Brain microvascular endothelial cell (primary cell): ENCODE measurements around the gene FAM131B.

Experiments
- DNase-seq: peaks from one replicate; pipeline ENCODE4 v3.0.0-alpha.2; 2020
- H3K27ac ChIP-seq: fragments of 250-450 bp; sonication (Bioruptor Pico); 2 replicates; pipeline ENCODE4 v1.5.1; 2020; ENCODE audit warnings: mild to moderate bottlenecking, moderate library complexity
- H3K27me3 ChIP-seq: fragments of 250-450 bp; sonication (Bioruptor Pico); replicated peaks from 2 replicates; pipeline ENCODE4 v1.5.1; 2020; ENCODE audit warnings: mild to moderate bottlenecking
- H3K36me3 ChIP-seq: fragments of 250-450 bp; sonication (Bioruptor Pico); replicated peaks from 2 replicates; pipeline ENCODE4 v1.5.1; 2020; ENCODE audit warnings: mild to moderate bottlenecking
- H3K4me3 ChIP-seq: 2 replicates; pipeline ENCODE4 v1.5.1; 2011; ENCODE audit warnings: low read depth, mild to moderate bottlenecking, control low read depth, low read length, moderate library complexity
- in situ Hi-C: cut with HindIII; loops from 2 replicates; pipeline ENCODE4 v1.10.0; 2017; ENCODE audit warnings: low sequenced_read_pairs, low pct_ligation_motif_present
- TF ChIP-seq, protein P1 (sequence below): IDR thresholded peaks from 2 replicates; pipeline ENCODE4 v1.5.1; 2011; ENCODE audit warnings: low read depth, mild to moderate bottlenecking, moderate library complexity, low read length, control low read depth, inconsistent platforms; ENCODE audit errors: missing control alignments

The FAM131B gene

DNA sequence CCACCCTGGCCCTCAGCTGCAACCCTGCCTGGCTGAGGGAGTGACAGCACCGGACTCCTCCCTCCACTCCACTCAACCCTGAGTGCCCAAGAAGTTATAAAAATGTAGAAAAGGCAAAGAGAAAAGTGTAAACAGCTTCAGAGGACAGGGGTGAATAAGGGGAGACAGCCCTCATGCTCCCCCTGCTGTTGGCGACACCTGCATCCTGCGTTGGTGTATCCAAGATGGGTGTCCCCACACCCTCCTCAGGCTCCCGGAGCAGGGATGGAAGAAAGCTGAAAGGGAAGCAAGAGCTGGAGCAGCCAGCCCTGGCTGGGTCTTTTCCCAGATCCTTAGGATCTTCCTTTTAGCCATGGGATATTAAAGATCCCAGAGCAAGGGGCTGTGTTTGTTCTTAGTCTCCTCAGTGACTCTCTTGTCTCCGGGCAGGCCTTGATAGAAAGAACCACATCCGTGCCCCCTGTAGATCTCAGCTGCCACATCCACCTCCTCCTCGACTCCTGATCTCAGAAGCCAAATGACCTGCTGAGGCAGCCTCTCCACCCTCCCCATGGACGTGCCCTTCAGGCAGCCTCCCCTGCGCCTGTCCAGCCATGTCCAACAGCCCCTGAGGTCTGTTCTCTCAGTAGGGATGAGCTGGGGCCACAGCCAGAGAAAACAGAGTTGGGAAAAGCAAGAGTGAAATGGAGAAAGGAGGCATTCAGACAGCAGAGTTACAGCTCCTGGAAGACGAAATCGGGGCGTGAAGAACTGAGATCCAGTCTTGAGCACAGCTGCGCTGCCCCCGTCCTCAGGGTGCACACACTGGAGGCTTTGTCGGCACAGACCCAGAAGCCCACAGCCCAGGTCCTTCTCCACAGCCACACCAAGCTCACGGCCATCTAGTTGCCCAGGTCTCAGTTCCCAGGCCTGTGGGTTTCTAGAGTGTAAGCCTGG is 6.8 kb downstream of the FAM131B start:
- in situ Hi-C loops: no loop called here
- TF ChIP-seq, protein P1, sequence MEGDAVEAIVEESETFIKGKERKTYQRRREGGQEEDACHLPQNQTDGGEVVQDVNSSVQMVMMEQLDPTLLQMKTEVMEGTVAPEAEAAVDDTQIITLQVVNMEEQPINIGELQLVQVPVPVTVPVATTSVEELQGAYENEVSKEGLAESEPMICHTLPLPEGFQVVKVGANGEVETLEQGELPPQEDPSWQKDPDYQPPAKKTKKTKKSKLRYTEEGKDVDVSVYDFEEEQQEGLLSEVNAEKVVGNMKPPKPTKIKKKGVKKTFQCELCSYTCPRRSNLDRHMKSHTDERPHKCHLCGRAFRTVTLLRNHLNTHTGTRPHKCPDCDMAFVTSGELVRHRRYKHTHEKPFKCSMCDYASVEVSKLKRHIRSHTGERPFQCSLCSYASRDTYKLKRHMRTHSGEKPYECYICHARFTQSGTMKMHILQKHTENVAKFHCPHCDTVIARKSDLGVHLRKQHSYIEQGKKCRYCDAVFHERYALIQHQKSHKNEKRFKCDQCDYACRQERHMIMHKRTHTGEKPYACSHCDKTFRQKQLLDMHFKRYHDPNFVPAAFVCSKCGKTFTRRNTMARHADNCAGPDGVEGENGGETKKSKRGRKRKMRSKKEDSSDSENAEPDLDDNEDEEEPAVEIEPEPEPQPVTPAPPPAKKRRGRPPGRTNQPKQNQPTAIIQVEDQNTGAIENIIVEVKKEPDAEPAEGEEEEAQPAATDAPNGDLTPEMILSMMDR: peak; percentile 16
- peaks cover 3% of the 10 kb centered on the region for H3K27me3 ChIP-seq
- H3K36me3 ChIP-seq: no peaks in the 10 kb centered on the region
- no peak for DNase-seq
- H3K4me3 ChIP-seq: no peak overlapping the region
- no peak overlapping the region for H3K27ac ChIP-seq

DNA sequence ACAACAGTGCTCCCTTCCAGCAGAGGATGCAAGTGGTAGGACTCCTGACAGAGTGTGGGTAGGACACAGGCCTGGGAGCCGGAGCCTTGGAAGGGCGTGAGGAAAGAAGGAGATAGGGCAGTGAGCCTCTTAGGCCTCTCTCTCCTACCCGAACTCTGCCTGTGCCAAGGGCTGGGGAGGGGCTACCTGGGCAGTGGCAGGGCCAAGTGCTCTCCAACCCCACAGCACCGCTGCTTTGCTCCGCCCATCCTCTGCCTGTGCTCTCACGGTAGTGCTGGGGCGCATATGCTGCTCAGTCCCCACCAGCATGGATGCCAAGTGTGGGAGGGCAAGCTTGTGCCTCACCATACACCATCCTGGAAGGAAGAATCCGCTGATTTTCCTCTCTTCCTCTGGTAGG is 7.5 kb downstream of the FAM131B start:
- no peak for DNase-seq
- TF ChIP-seq, protein P1: no peak
- Histone ChIP-seq H3K27ac (no peak overlapping the region), H3K36me3 (no peaks in the 10 kb centered on the region), H3K4me3 (no peak overlapping the region), H3K27me3 (no peaks in the 10 kb centered on the region)
- in situ Hi-C loops: no loop called here

DNA sequence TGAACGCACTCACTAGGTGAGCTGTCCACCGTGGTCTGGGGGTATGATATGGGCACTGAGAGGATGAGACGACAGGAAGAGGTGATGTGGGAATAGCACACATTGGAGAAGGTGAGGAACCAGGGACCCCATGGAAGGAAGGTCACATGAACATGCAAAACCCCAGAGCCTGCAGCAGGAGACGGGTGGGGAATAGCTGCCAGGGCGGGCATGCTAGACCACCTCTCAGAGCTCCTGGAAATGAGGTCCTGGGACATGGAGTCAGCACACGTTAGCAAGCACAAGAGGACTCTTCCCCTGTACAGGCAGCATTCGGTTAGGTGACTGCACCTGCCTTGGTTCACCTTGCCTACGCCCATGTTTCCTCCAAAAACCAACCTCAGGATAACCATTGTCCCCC is 8.1 kb downstream of the FAM131B start:
- in situ Hi-C loops: no loop called here
- DNase-seq: no peak
- no peak overlapping the region for H3K4me3 ChIP-seq
- H3K36me3 ChIP-seq: no peaks in the 10 kb centered on the region
- H3K27me3 ChIP-seq: no peaks in the 10 kb centered on the region
- H3K27ac ChIP-seq: no peak overlapping the region
- TF ChIP-seq, protein P1: no peak

DNA sequence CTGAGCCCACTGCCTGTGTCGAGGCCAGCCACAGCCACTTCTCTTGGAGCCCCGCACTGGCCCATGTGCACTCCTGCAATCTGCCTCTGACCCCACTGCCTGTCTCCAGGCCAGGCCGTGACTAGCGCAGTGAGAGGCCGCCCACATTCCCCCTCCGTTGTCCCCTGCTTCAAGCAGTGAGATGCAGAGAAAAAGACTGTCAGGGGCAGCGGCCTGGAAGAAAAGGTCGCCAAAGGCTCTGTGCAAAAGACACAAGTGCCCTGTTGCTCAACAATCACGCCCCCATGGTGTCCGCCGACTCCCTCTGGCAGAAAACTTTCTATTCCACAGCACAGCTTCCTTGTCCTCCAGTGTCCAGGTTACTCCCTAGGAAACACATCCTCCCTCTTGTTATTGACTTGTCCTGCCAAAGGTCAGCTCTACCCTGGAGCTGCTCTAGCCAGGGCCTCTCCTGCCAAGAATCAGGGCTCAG is 9.9 kb downstream of the FAM131B start:
- no peak for DNase-seq
- Histone ChIP-seq H3K27me3 (peaks cover 2% of the 10 kb centered on the region), H3K4me3 (no peak overlapping the region), H3K27ac (no peak overlapping the region), H3K36me3 (no peaks in the 10 kb centered on the region)
- in situ Hi-C loops: no loop called here
- TF ChIP-seq, protein P1: no peak

DNA sequence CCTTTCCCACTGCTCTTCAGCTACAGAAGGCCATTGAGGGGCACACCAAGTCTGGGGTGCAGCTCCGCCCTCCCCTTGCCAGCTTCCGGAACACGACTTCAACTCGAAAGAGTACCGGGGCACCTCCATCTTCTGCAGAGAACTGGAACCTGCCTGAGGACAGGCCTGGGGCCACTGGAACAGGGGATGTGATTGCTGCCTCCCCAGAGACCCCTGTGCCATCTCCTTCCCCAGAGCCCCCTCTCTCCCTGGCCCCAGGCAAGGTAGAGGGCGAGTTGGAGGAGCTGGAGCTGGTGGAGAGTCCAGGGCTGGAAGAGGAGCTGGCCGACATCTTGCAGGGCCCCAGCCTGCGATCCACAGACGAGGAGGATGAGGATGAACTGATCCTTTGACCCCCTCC is 10.9 kb downstream of the FAM131B start:
- H3K36me3 ChIP-seq: no peaks in the 10 kb centered on the region
- no peak overlapping the region for H3K4me3 ChIP-seq
- H3K27me3 ChIP-seq: peaks cover 2% of the 10 kb centered on the region
- TF ChIP-seq, protein P1: no peak
- in situ Hi-C loops: no loop called here
- DNase-seq: no peak
- H3K27ac ChIP-seq: no peak overlapping the region
